Activated naive CD4-positive, alpha-beta T cell treated with anti-CD3 and anti-CD28 coated beads, Interleukin-2, amount 10 ng/mL, durations not matched to agents 7 days and 5 days (primary cell): ENCODE results near the gene PALD1.

Experiments
- CTCF ChIA-PET: fragments of 350-600 bp; sonication (Branson Sonifier 250); formaldehyde crosslinking; loops from one replicate; lab custom pipeline; 2021; ENCODE audit warnings: antibody characterized with exemption; lab: Charles Lee
- DNase-seq: peaks from one replicate; pipeline ENCODE4 v3.0.0-alpha.2; 2020
- H3K27ac Mint-ChIP-seq: one replicate; pipeline ENCODE4 v1.8.0; 2021; ENCODE audit warnings: mild to moderate bottlenecking, moderate library complexity, mixed read lengths
- H3K27me3 Mint-ChIP-seq: one replicate; pipeline ENCODE4 v1.8.0; 2021; ENCODE audit warnings: mild to moderate bottlenecking, mixed read lengths
- H3K36me3 Mint-ChIP-seq: one replicate; pipeline ENCODE4 v1.8.0; 2021; ENCODE audit warnings: mixed read lengths
- H3K4me1 Mint-ChIP-seq: one replicate; pipeline ENCODE4 v1.8.0; 2021; ENCODE audit warnings: mixed read lengths
- H3K4me3 Mint-ChIP-seq: one replicate; pipeline ENCODE4 v1.8.0; 2021; ENCODE audit warnings: mild to moderate bottlenecking, moderate library complexity, mixed read lengths
- H3K9me3 Mint-ChIP-seq: one replicate; pipeline ENCODE4 v1.8.0; 2021; ENCODE audit warnings: mixed read lengths

PALD1 gene

GRCh38 chr10:70534281-70534680 is 55.7 kb downstream of the PALD1 start:
- CTCF ChIA-PET = interaction anchor here (1.3 kb wide), 1 partner anchor 73 kb away, joined by 7 read pairs; no protein-coding TSS in a partner anchor

GRCh38 chr10:70535001-70535400 is 56.4 kb downstream of the PALD1 start:
- Mint-ChIP-seq H3K4me1 (no peaks in the 10 kb centered on the region), H3K4me3 (no peak overlapping the region), H3K9me3 (no peaks in the 10 kb centered on the region), H3K36me3 (no peaks in the 10 kb centered on the region), H3K27me3 (peaks cover 14% of the 10 kb centered on the region), H3K27ac (no peak overlapping the region)
- no peak for DNase-seq
- CTCF ChIA-PET = interaction anchor here (0.5 to 5.2 kb wide), 2 partner anchors 73 to 692 kb away, joined by 3 to 48 read pairs; no protein-coding TSS in a partner anchor

More at GRCh38 chr10:70534281-70534680, 55.7 kb downstream of the PALD1 start:
- DNase-seq = no peak
- H3K36me3 Mint-ChIP-seq = no peaks in the 10 kb centered on the region
- H3K27ac Mint-ChIP-seq = no peak overlapping the region
- H3K9me3 Mint-ChIP-seq = no peaks in the 10 kb centered on the region
- H3K27me3 Mint-ChIP-seq = peaks cover 18% of the 10 kb centered on the region
- H3K4me1 Mint-ChIP-seq = no peaks in the 10 kb centered on the region
- no peak overlapping the region for H3K4me3 Mint-ChIP-seq

- H3K4me1 Mint-ChIP-seq = no peaks in the 10 kb centered on the region
- CTCF ChIA-PET = interaction anchor here (0.5 to 5.2 kb wide), 3 partner anchors 74 to 692 kb away, joined by 3 to 48 read pairs (median 4); no protein-coding TSS in a partner anchor
Measured at GRCh38 chr10:70535451-70535850, 56.9 kb downstream of the PALD1 start.

GRCh38 chr10:70536196-70536861 is 57.8 kb downstream of the PALD1 start:
- no peak overlapping the region for H3K27ac Mint-ChIP-seq
- H3K4me1 Mint-ChIP-seq = no peaks in the 10 kb centered on the region

More at GRCh38 chr10:70535451-70535850, 56.9 kb downstream of the PALD1 start:
- no peak overlapping the region for H3K27ac Mint-ChIP-seq
- H3K4me3 Mint-ChIP-seq = no peak overlapping the region
- no peaks in the 10 kb centered on the region for H3K36me3 Mint-ChIP-seq
- H3K27me3 Mint-ChIP-seq = peaks cover 12% of the 10 kb centered on the region
- DNase-seq = no peak
- H3K9me3 Mint-ChIP-seq = no peaks in the 10 kb centered on the region

GRCh38 chr10:70537398-70538194 is 59.0 kb downstream of the PALD1 start:
- no peak overlapping the region for H3K27ac Mint-ChIP-seq
- H3K4me3 Mint-ChIP-seq = no peak overlapping the region
- no peaks in the 10 kb centered on the region for H3K36me3 Mint-ChIP-seq
- H3K27me3 Mint-ChIP-seq = peaks cover 9% of the 10 kb centered on the region
- no peaks in the 10 kb centered on the region for H3K4me1 Mint-ChIP-seq
- CTCF ChIA-PET = interaction anchor here (0.7 to 5.2 kb wide), 7 partner anchors 12 to 316 kb away, joined by 3 to 48 read pairs (median 3); no protein-coding TSS in a partner anchor
- no peaks in the 10 kb centered on the region for H3K9me3 Mint-ChIP-seq
- DNase-seq = peak; percentile 52

More at GRCh38 chr10:70536196-70536861, 57.8 kb downstream of the PALD1 start:
- no peaks in the 10 kb centered on the region for H3K9me3 Mint-ChIP-seq
- no peak overlapping the region for H3K4me3 Mint-ChIP-seq
- CTCF ChIA-PET = interaction anchor here (1.0 to 5.2 kb wide), 4 partner anchors 12 to 77 kb away, joined by 3 to 48 read pairs (median 4); no protein-coding TSS in a partner anchor
- H3K27me3 Mint-ChIP-seq = peaks cover 9% of the 10 kb centered on the region
- no peak for DNase-seq
- no peaks in the 10 kb centered on the region for H3K36me3 Mint-ChIP-seq

GRCh38 chr10:70538195-70538520 is 59.6 kb downstream of the PALD1 start:
- Mint-ChIP-seq H3K4me3 (no peak overlapping the region), H3K27me3 (peaks cover 9% of the 10 kb centered on the region), H3K4me1 (no peaks in the 10 kb centered on the region), H3K27ac (no peak overlapping the region), H3K9me3 (no peaks in the 10 kb centered on the region), H3K36me3 (no peaks in the 10 kb centered on the region)
- CTCF ChIA-PET = interaction anchor here (0.7 to 5.2 kb wide), 8 partner anchors 9 to 316 kb away, joined by 3 to 48 read pairs (median 3); no protein-coding TSS in a partner anchor
- no peak for DNase-seq

- Mint-ChIP-seq H3K4me1 (no peaks in the 10 kb centered on the region), H3K4me3 (no peak overlapping the region), H3K27me3 (peaks cover 12% of the 10 kb centered on the region), H3K36me3 (no peaks in the 10 kb centered on the region), H3K27ac (no peak overlapping the region), H3K9me3 (no peaks in the 10 kb centered on the region)
- CTCF ChIA-PET = interaction anchor here (0.7 to 5.2 kb wide), 9 partner anchors 9 to 317 kb away, joined by 3 to 48 read pairs (median 3); no protein-coding TSS in a partner anchor
- no peak for DNase-seq
Measured at GRCh38 chr10:70538731-70539338, 60.3 kb downstream of the PALD1 start.

- no peaks in the 10 kb centered on the region for H3K36me3 Mint-ChIP-seq
- CTCF ChIA-PET = interaction anchor here (1.5 to 5.2 kb wide), 4 partner anchors 40 to 78 kb away, joined by 3 to 48 read pairs (median 8); no protein-coding TSS in a partner anchor
- DNase-seq = no peak
- H3K27me3 Mint-ChIP-seq = peaks cover 17% of the 10 kb centered on the region
- no peaks in the 10 kb centered on the region for H3K4me1 Mint-ChIP-seq
- no peak overlapping the region for H3K4me3 Mint-ChIP-seq
- H3K27ac Mint-ChIP-seq = no peak overlapping the region
- no peaks in the 10 kb centered on the region for H3K9me3 Mint-ChIP-seq
Measured at GRCh38 chr10:70539471-70539870, 60.9 kb downstream of the PALD1 start.

- Mint-ChIP-seq H3K4me3 (no peak overlapping the region), H3K27me3 (peaks cover 13% of the 10 kb centered on the region), H3K4me1 (no peaks in the 10 kb centered on the region), H3K9me3 (no peaks in the 10 kb centered on the region), H3K36me3 (no peaks in the 10 kb centered on the region), H3K27ac (no peak overlapping the region)
- peak; percentile 45 for DNase-seq
- CTCF ChIA-PET = interaction anchor here (1.2 to 5.2 kb wide), 6 partner anchors 12 to 79 kb away, joined by 3 to 48 read pairs (median 8); no protein-coding TSS in a partner anchor
Measured at GRCh38 chr10:70540089-70540788, 61.7 kb downstream of the PALD1 start.

- no peaks in the 10 kb centered on the region for H3K4me1 Mint-ChIP-seq
- H3K36me3 Mint-ChIP-seq = no peaks in the 10 kb centered on the region
- H3K27me3 Mint-ChIP-seq = peaks cover 8% of the 10 kb centered on the region
- H3K9me3 Mint-ChIP-seq = no peaks in the 10 kb centered on the region
- H3K4me3 Mint-ChIP-seq = no peak overlapping the region
- H3K27ac Mint-ChIP-seq = no peak overlapping the region
- CTCF ChIA-PET = interaction anchor here (1.2 to 3.7 kb wide), 5 partner anchors 12 to 80 kb away, joined by 3 to 28 read pairs (median 4); no protein-coding TSS in a partner anchor
- no peak for DNase-seq
Measured at GRCh38 chr10:70540789-70541360, 62.3 kb downstream of the PALD1 start.

GRCh38 chr10:70541736-70542564 is 63.4 kb downstream of the PALD1 start:
- Mint-ChIP-seq H3K36me3 (no peaks in the 10 kb centered on the region), H3K27ac (no peak overlapping the region), H3K27me3 (peaks cover 8% of the 10 kb centered on the region), H3K9me3 (no peaks in the 10 kb centered on the region), H3K4me3 (no peak overlapping the region), H3K4me1 (no peaks in the 10 kb centered on the region)
- CTCF ChIA-PET = interaction anchor here (1.9 to 3.7 kb wide), 3 partner anchors 19 to 81 kb away, joined by 4 to 28 read pairs (median 12); no protein-coding TSS in a partner anchor
- no peak for DNase-seq

GRCh38 chr10:70542565-70542938 is 64.0 kb downstream of the PALD1 start:
- Mint-ChIP-seq H3K27ac (no peak overlapping the region), H3K4me1 (no peaks in the 10 kb centered on the region), H3K4me3 (no peak overlapping the region), H3K9me3 (no peaks in the 10 kb centered on the region), H3K36me3 (no peaks in the 10 kb centered on the region), H3K27me3 (peaks cover 8% of the 10 kb centered on the region)
- no peak for DNase-seq
- CTCF ChIA-PET = interaction anchor here (2.7 to 3.7 kb wide), 2 partner anchors 78 to 81 kb away, joined by 12 to 28 read pairs; no protein-coding TSS in a partner anchor
